Measurements from ENCODE around the gene PLA2G2D. TPM values are rescaled to one million over a fixed set of nuclear protein-coding genes. Genes with fewer than 3 reads are reported as not detected.

PLA2G2D gene
- total RNA-seq, 1 donor from 2014 or later, result 0.16 TPM

- CTCF ChIA-PET, result no interaction called here
- H3K4me1 Mint-ChIP-seq, result peaks cover 11% of the 10 kb centered on the region
- ATAC-seq (ENCODE audit: low read depth), result no peak
- no peak overlapping the region for H3K27ac Mint-ChIP-seq
- no peaks in the 10 kb centered on the region for H3K36me3 Mint-ChIP-seq (ENCODE audit: low read depth)
- TF ChIP-seq CTCF (IDR thresholded peaks at IDR 0.05), result no peak
- H3K27me3 Mint-ChIP-seq, result no peaks in the 10 kb centered on the region
- H3K4me3 Mint-ChIP-seq, result no peak overlapping the region
- intact Hi-C loops (cut with micrococcal nuclease), result no loop called here
- POLR2A ChIA-PET, result no interaction called here
- DNase-seq, result no peak
- H3K9me3 Mint-ChIP-seq, result no peaks in the 10 kb centered on the region
Measured at GRCh38 chr1:20089328-20090077, 29.8 kb downstream of the PLA2G2D start.

DNA sequence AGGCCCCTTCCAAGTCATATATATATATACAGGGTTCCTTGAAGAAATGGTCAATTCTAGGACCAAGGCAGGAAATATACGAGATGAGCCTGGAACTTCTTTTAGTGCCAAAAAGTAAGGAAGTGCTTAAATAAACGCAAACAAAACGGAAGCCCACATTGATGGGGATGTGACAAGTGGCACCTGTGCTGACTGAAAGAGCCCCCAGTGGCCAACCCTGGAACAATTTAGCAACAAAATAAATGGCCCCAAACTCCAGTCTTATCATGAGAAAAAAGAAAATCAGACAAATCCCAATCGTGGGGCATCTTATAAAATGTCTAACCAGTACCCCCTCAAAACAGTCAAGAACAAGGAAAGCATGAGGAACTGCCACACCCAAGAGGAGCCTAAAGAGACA, 31.7 kb downstream of the PLA2G2D start:
- Mint-ChIP-seq H3K36me3 (ENCODE audit: low read depth) (no peaks in the 10 kb centered on the region), H3K9me3 (no peaks in the 10 kb centered on the region), H3K27me3 (no peaks in the 10 kb centered on the region), H3K27ac (no peak overlapping the region), H3K4me3 (no peak overlapping the region), H3K4me1 (peaks cover 13% of the 10 kb centered on the region)
- ChIA-PET POLR2A (no interaction called here), CTCF (interaction anchor here (0.6 kb wide), 1 partner anchor 397 kb away, joined by 3 read pairs; no protein-coding TSS in a partner anchor)
- intact Hi-C loops (cut with micrococcal nuclease), result loop anchor here (2.0 kb wide), 1 partner anchor 169 kb away; no protein-coding TSS in a partner anchor
- ATAC-seq (ENCODE audit: low read depth) (no peak), DNase-seq (no peak)
- TF ChIP-seq CTCF (IDR thresholded peaks at IDR 0.05), result no peak

DNA sequence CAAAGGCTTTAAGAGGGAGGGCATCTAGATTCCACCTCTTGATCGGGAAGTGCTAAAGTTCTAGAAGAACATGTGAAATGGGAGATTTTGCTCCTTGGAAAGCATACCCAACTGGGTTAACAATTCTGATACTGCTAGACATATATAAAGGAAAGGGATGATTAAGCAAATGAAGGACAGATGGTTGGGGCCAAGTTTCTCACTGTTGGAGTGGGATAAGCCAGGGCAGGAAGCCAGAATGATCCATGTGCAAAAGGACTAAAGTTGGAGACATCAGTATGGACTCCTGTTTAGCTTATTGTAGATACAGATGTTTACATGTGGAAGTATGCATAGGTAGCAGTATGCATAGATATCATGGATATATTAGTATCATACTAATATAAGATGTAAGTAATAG, 32.5 kb downstream of the PLA2G2D start:
- CTCF ChIA-PET, result no interaction called here
- ATAC-seq (ENCODE audit: low read depth), result no peak

GRCh38 chr1:20083178-20083944, 36.0 kb downstream of the PLA2G2D start:
- Mint-ChIP-seq H3K36me3 (ENCODE audit: low read depth) (no peaks in the 10 kb centered on the region), H3K4me3 (no peak overlapping the region), H3K9me3 (no peaks in the 10 kb centered on the region), H3K27ac (no peak overlapping the region), H3K27me3 (no peaks in the 10 kb centered on the region), H3K4me1 (peaks cover 54% of the 10 kb centered on the region)
- intact Hi-C loops (cut with micrococcal nuclease), result no loop called here
- POLR2A ChIA-PET, result no interaction called here
- TF ChIP-seq CTCF (IDR thresholded peaks at IDR 0.05), result no peak
- DNase-seq (no peak), ATAC-seq (ENCODE audit: low read depth) (no peak)
- CTCF ChIA-PET, result no interaction called here

More for the DNA sequence above, 32.5 kb downstream of the PLA2G2D start:
- no peaks in the 10 kb centered on the region for H3K36me3 Mint-ChIP-seq (ENCODE audit: low read depth)
- intact Hi-C loops (cut with micrococcal nuclease), result loop anchor here (2.0 kb wide), 1 partner anchor 168 kb away; no protein-coding TSS in a partner anchor
- no peak for TF ChIP-seq CTCF (IDR thresholded peaks at IDR 0.05)
- H3K27ac Mint-ChIP-seq, result no peak overlapping the region
- H3K4me1 Mint-ChIP-seq, result peaks cover 22% of the 10 kb centered on the region
- DNase-seq, result no peak
- no peak overlapping the region for H3K4me3 Mint-ChIP-seq
- H3K27me3 Mint-ChIP-seq, result no peaks in the 10 kb centered on the region
- POLR2A ChIA-PET, result no interaction called here
- no peaks in the 10 kb centered on the region for H3K9me3 Mint-ChIP-seq

GRCh38 chr1:20082772-20083171, 36.6 kb downstream of the PLA2G2D start:
- no peak for TF ChIP-seq CTCF (IDR thresholded peaks at IDR 0.05)
- Mint-ChIP-seq H3K27me3 (no peaks in the 10 kb centered on the region), H3K36me3 (ENCODE audit: low read depth) (no peaks in the 10 kb centered on the region), H3K9me3 (no peaks in the 10 kb centered on the region), H3K27ac (no peak overlapping the region), H3K4me1 (peaks cover 60% of the 10 kb centered on the region), H3K4me3 (no peak overlapping the region)
- ChIA-PET CTCF (no interaction called here), POLR2A (no interaction called here)
- intact Hi-C loops (cut with micrococcal nuclease), result no loop called here
- DNase-seq, result no peak
- ATAC-seq (ENCODE audit: low read depth), result no peak
